GM10266 (cell line): ENCODE results near the gene WDR17.

Experiments used
- DNase-seq: peaks from one replicate; pipeline ENCODE4 v3.0.0; 2012; ENCODE audit errors: extremely low spot score
- CTCF ChIP-seq: IDR thresholded peaks from 2 replicates; pipeline ENCODE4 v1.5.1; 2012; ENCODE audit warnings: mild to moderate bottlenecking, low read depth; ENCODE audit not compliant: control insufficient read depth, insufficient read depth; ENCODE audit errors: missing control alignments

The WDR17 gene

GRCh38 chr4:176188654-176189053, 123.0 kb downstream of the WDR17 start:
- no peak for DNase-seq
- TF ChIP-seq CTCF = no peak

- no peak for TF ChIP-seq CTCF
- no peak for DNase-seq
Measured at GRCh38 chr4:176189891-176190795, 124.5 kb downstream of the WDR17 start.

GRCh38 chr4:176191974-176192373, 126.3 kb downstream of the WDR17 start:
- no peak for TF ChIP-seq CTCF
- DNase-seq = no peak

- TF ChIP-seq CTCF = no peak
- DNase-seq = no peak
Measured at GRCh38 chr4:176193126-176193525, 127.5 kb downstream of the WDR17 start.

GRCh38 chr4:176193938-176194337, 128.3 kb downstream of the WDR17 start:
- no peak for DNase-seq
- no peak for TF ChIP-seq CTCF

- peak; percentile 89 for DNase-seq
- TF ChIP-seq CTCF = no peak
Measured at GRCh38 chr4:176195184-176195978, 129.7 kb downstream of the WDR17 start, which contains the start of gene SPATA4. Gene SPATA4, minus strand, starts transcription at chr4:176195585. Its CDS starts 23 bp downstream, at chr4:176195562.

- no peak for DNase-seq
- no peak for TF ChIP-seq CTCF
Measured at GRCh38 chr4:176198316-176198903, 132.8 kb downstream of the WDR17 start.
